A549 (cell line): ENCODE measurements around the gene TXNDC8. TPM values are rescaled to one million over a fixed set of nuclear protein-coding genes. Genes with fewer than 3 reads are reported as not detected.

ENCODE experiments used
- ATAC-seq, 2 experiments: fragments of 200-7000 bp in 1 of 2; fragments of >200 bp in 1 of 2; cut with Nextera tagmentation in 1 of 2; cut with Tn5 transposase in 1 of 2; 3 replicates each; pipeline versions ENCODE4 v1.8.0 to v1.9.1; 2018 to 2020; ENCODE audit warnings: mild to moderate bottlenecking in 1 of 2, moderate library complexity in 1 of 2
- CTCF ChIA-PET: fragments of 300-600 bp; sonication (Branson Sonifier 250); formaldehyde crosslinking; extraction: SDS; loops from one replicate; lab custom pipeline; 2021; ENCODE audit warnings: antibody characterized with exemption, inconsistent platforms; lab: Yijun Ruan, JAX
- POLR2A ChIA-PET: fragments of 350-600 bp; formaldehyde crosslinking; extraction: SDS; loops from one replicate; lab custom pipeline; 2021; ENCODE audit warnings: antibody characterized with exemption, inconsistent platforms; lab: Yijun Ruan, JAX
- DNase-seq, 2 experiments: peaks; one replicate each; pipeline versions ENCODE4 v3.0.0 to v3.0.0-alpha.2; 2011 to 2016; ENCODE audit warnings: low read depth in 1 of 2, low spot score in 1 of 2
- FAIRE-seq: peaks from 2 replicates; lab custom pipeline; 2011; peaks lifted over from hg19 to GRCh38; lab: Jason Lieb, UNC
- H3K27ac ChIP-seq, 2 experiments: fragments of >200 bp; sonication (Bioruptor Twin); formaldehyde crosslinking; 3 replicates each; pipeline ENCODE4 v1.5.1; 2016 to 2017
- H3K4me1 ChIP-seq: fragments of >200 bp; sonication (Bioruptor Twin); formaldehyde crosslinking; 3 replicates; pipeline ENCODE4 v1.6.1; 2016
- H3K4me2 ChIP-seq: fragments of >200 bp; sonication (Bioruptor Twin); formaldehyde crosslinking; 3 replicates; pipeline ENCODE4 v1.6.1; 2016
- H3K4me3 ChIP-seq: fragments of >200 bp; sonication (Bioruptor Twin); formaldehyde crosslinking; 3 replicates; pipeline ENCODE4 v1.5.1; 2016
- H3K9me3 ChIP-seq: fragments of >200 bp; sonication (Bioruptor Twin); formaldehyde crosslinking; 3 replicates; pipeline ENCODE4 v1.6.1; 2016
- ATOH8 ChIP-seq: fragments of 250-450 bp; sonication (Bioruptor Pico); IDR thresholded peaks from 2 replicates; pipeline ENCODE4 v1.5.0; 2020; ENCODE audit warnings: low read depth, mild to moderate bottlenecking, moderate library complexity
- CBX8 ChIP-seq: fragments of 200-600 bp; sonication (generic); IDR thresholded peaks from 2 replicates; pipeline ENCODE4 v1.6.1; 2016
- CHD2 ChIP-seq: fragments of 150-350 bp; IDR thresholded peaks from 2 replicates; pipeline ENCODE4 v1.6.1; 2014; ENCODE audit warnings: low read length; ENCODE audit not compliant: partially characterized antibody
- EHF ChIP-seq: fragments of 250-450 bp; sonication (Bioruptor Pico); IDR thresholded peaks from 2 replicates; pipeline ENCODE4 v1.5.0; 2020; ENCODE audit warnings: mild to moderate bottlenecking
- EP300 ChIP-seq, 2 experiments: fragments of >200 bp; sonication (Bioruptor Twin); formaldehyde crosslinking; IDR thresholded peaks; 2 replicates in 1 of 2; 3 replicates in 1 of 2; pipeline ENCODE4 v1.6.1; 2016 to 2017
- FOXS1 ChIP-seq: fragments of 250-450 bp; sonication (Bioruptor Pico); IDR thresholded peaks from 2 replicates; pipeline ENCODE4 v1.5.0; 2020; ENCODE audit warnings: mild to moderate bottlenecking, moderate library complexity
- HOXB5 ChIP-seq: fragments of 250-450 bp; sonication (Bioruptor Pico); IDR thresholded peaks from 2 replicates; pipeline ENCODE4 v1.5.0; 2020; ENCODE audit warnings: mild to moderate bottlenecking, moderate library complexity
- KDM5A ChIP-seq: fragments of 200-600 bp; sonication (generic); IDR thresholded peaks from 2 replicates; pipeline ENCODE4 v1.6.1; 2016; ENCODE audit warnings: antibody characterized with exemption, mild to moderate bottlenecking
- MAX ChIP-seq: IDR thresholded peaks from 2 replicates; pipeline ENCODE4 v1.6.1; 2012
- MYC ChIP-seq: IDR thresholded peaks from 2 replicates; pipeline ENCODE4 v1.6.1; 2012; ENCODE audit warnings: mild to moderate bottlenecking, inconsistent platforms, low read length, improper control_type of control experiment, borderline replicate concordance
- NFE2L2 ChIP-seq: fragments of 150-350 bp; conservative IDR thresholded peaks from 2 replicates; pipeline ENCODE4 v1.6.1; 2014; ENCODE audit warnings: low read length
- PBX3 ChIP-seq: IDR thresholded peaks from 2 replicates; pipeline ENCODE4 v1.6.1; 2012
- POLR2A ChIP-seq: IDR thresholded peaks from 2 replicates; pipeline ENCODE4 v1.6.1; 2012; ENCODE audit warnings: mild to moderate bottlenecking, low read length
- POLR2AphosphoS2 ChIP-seq: conservative IDR thresholded peaks from 2 replicates; pipeline ENCODE4 v1.6.1; 2012; ENCODE audit warnings: low read length, improper control_type of control experiment, inconsistent platforms
- RARB ChIP-seq: fragments of 250-450 bp; sonication (Bioruptor Pico); IDR thresholded peaks from 2 replicates; pipeline ENCODE4 v1.8.0; 2021; ENCODE audit warnings: mild to moderate bottlenecking, moderate library complexity
- RCOR1 ChIP-seq: fragments of 150-350 bp; IDR thresholded peaks from 2 replicates; pipeline ENCODE4 v1.6.1; 2014; ENCODE audit warnings: antibody characterized with exemption, low read length, low read depth
- RFX5 ChIP-seq: fragments of 450-650 bp; IDR thresholded peaks from 2 replicates; pipeline ENCODE4 v1.7.1; 2014; ENCODE audit warnings: antibody characterized with exemption, mild to moderate bottlenecking, moderate library complexity
- SREBF2 ChIP-seq: fragments of 450-650 bp; IDR thresholded peaks from 2 replicates; pipeline ENCODE4 v1.6.1; 2014; ENCODE audit warnings: mild to moderate bottlenecking, moderate library complexity
- TFCP2L1 ChIP-seq: fragments of 250-450 bp; sonication (Bioruptor Pico); IDR thresholded peaks from 2 replicates; pipeline ENCODE4 v1.5.0; 2021; ENCODE audit warnings: mild to moderate bottlenecking
- ZNF302 ChIP-seq: fragments of 250-450 bp; sonication (Bioruptor Pico); IDR thresholded peaks from 2 replicates; pipeline ENCODE4 v1.9.0; 2021; ENCODE audit warnings: inconsistent platforms, mild to moderate bottlenecking, moderate library complexity
- WGBS: methylation state at CpG from one replicate; pipeline ENCODE4 v1.1.6; 2017; ENCODE audit errors: missing lambda C conversion rate; 5-methylcytosine and 5-hydroxymethylcytosine counted together
- polyA plus RNA-seq, 4 experiments: library from polyadenylated mRNA; depleted of rRNA in 3 of 4; stranded (reverse); fragments of >200 nt; fragmentation: RNase III in 1 of 4; extraction: RNeasy Plus Mini Kit Qiagen cat#74134 plus additional on column Dnase treatment in 1 of 4; gene quantifications; 2 replicates in 3 of 4; 3 replicates in 1 of 4; pipeline ENCODE4 v1.2.3, GENCODE V29; 2011 to 2017
- TF ChIP-seq, protein P1 (sequence below): fragments of >200 bp; sonication (Bioruptor Twin); formaldehyde crosslinking; IDR thresholded peaks from 3 replicates; pipeline ENCODE4 v1.6.1; 2016
- TF ChIP-seq, protein P2 (sequence below): fragments of >200 bp; sonication (Bioruptor Twin); formaldehyde crosslinking; IDR thresholded peaks from 3 replicates; pipeline ENCODE4 v1.5.1; 2016
- TF ChIP-seq, protein P3 (sequence below): fragments of 200-600 bp; sonication (generic); IDR thresholded peaks from 2 replicates; pipeline ENCODE4 v1.6.1; 2016; ENCODE audit warnings: antibody characterized with exemption, mild to moderate bottlenecking, moderate library complexity

The TXNDC8 gene
- polyA plus RNA-seq, 2 of the 4 experiments (the other 2 are of a cell fraction), result not detected

- DNase-seq (no peak), FAIRE-seq (no peak), ATAC-seq (no peak)
- Histone ChIP-seq H3K27ac (no peak overlapping the region), H3K4me2 (no peak overlapping the region), H3K9me3 (no peaks in the 10 kb centered on the region), H3K4me3 (no peak overlapping the region), H3K4me1 (no peaks in the 10 kb centered on the region)
- POLR2A ChIA-PET, result no interaction called here
- 49% methylated on average over 4 of the region's 4 CpGs for WGBS
- TF ChIP-seq CBX8 (no peak), KDM5A (no peak), MAX (no peak), EHF (CRISPR knock-in tag) (no peak), PBX3 (no peak), RARB (CRISPR knock-in tag) (no peak), TFCP2L1 (CRISPR knock-in tag) (no peak), MYC (no peak), POLR2A (no peak), POLR2AphosphoS2 (no peak), RCOR1 (no peak), FOXS1 (CRISPR knock-in tag) (no peak), CHD2 (no peak), EP300 (IDR thresholded peaks at IDR 0.05) (no peak), ATOH8 (CRISPR knock-in tag) (no peak), RFX5 (no peak), NFE2L2 (no peak)
- TF ChIP-seq, protein P1, sequence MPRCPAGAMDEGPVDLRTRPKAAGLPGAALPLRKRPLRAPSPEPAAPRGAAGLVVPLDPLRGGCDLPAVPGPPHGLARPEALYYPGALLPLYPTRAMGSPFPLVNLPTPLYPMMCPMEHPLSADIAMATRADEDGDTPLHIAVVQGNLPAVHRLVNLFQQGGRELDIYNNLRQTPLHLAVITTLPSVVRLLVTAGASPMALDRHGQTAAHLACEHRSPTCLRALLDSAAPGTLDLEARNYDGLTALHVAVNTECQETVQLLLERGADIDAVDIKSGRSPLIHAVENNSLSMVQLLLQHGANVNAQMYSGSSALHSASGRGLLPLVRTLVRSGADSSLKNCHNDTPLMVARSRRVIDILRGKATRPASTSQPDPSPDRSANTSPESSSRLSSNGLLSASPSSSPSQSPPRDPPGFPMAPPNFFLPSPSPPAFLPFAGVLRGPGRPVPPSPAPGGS, result no peak
- TF ChIP-seq, protein P2, sequence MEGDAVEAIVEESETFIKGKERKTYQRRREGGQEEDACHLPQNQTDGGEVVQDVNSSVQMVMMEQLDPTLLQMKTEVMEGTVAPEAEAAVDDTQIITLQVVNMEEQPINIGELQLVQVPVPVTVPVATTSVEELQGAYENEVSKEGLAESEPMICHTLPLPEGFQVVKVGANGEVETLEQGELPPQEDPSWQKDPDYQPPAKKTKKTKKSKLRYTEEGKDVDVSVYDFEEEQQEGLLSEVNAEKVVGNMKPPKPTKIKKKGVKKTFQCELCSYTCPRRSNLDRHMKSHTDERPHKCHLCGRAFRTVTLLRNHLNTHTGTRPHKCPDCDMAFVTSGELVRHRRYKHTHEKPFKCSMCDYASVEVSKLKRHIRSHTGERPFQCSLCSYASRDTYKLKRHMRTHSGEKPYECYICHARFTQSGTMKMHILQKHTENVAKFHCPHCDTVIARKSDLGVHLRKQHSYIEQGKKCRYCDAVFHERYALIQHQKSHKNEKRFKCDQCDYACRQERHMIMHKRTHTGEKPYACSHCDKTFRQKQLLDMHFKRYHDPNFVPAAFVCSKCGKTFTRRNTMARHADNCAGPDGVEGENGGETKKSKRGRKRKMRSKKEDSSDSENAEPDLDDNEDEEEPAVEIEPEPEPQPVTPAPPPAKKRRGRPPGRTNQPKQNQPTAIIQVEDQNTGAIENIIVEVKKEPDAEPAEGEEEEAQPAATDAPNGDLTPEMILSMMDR, result no peak
- CTCF ChIA-PET, result interaction anchor here (2.0 kb wide), 1 partner anchor 10 kb away, joined by 4 read pairs; no protein-coding TSS in a partner anchor
Observed at GRCh38 chr9:110319781-110320492, 17.7 kb downstream of the TXNDC8 start.

GRCh38 chr9:110317911-110318310, 19.8 kb downstream of the TXNDC8 start:
- no peak for TF ChIP-seq SREBF2
- no peak for TF ChIP-seq HOXB5
- TF ChIP-seq, protein P3, sequence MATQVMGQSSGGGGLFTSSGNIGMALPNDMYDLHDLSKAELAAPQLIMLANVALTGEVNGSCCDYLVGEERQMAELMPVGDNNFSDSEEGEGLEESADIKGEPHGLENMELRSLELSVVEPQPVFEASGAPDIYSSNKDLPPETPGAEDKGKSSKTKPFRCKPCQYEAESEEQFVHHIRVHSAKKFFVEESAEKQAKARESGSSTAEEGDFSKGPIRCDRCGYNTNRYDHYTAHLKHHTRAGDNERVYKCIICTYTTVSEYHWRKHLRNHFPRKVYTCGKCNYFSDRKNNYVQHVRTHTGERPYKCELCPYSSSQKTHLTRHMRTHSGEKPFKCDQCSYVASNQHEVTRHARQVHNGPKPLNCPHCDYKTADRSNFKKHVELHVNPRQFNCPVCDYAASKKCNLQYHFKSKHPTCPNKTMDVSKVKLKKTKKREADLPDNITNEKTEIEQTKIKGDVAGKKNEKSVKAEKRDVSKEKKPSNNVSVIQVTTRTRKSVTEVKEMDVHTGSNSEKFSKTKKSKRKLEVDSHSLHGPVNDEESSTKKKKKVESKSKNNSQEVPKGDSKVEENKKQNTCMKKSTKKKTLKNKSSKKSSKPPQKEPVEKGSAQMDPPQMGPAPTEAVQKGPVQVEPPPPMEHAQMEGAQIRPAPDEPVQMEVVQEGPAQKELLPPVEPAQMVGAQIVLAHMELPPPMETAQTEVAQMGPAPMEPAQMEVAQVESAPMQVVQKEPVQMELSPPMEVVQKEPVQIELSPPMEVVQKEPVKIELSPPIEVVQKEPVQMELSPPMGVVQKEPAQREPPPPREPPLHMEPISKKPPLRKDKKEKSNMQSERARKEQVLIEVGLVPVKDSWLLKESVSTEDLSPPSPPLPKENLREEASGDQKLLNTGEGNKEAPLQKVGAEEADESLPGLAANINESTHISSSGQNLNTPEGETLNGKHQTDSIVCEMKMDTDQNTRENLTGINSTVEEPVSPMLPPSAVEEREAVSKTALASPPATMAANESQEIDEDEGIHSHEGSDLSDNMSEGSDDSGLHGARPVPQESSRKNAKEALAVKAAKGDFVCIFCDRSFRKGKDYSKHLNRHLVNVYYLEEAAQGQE, result no peak
- TF ChIP-seq ZNF302, result no peak
- ATAC-seq (no peak), FAIRE-seq (no peak), DNase-seq (no peak)
- Histone ChIP-seq H3K4me1 (no peaks in the 10 kb centered on the region), H3K4me2 (no peak overlapping the region), H3K9me3 (no peaks in the 10 kb centered on the region), H3K4me3 (no peak overlapping the region), H3K27ac (no peak overlapping the region)
- 87% methylated on average over 4 of the region's 4 CpGs for WGBS
- CTCF ChIA-PET, result interaction anchor here (0.7 kb wide), 1 partner anchor 19 kb away, joined by 3 read pairs; no protein-coding TSS in a partner anchor
- POLR2A ChIA-PET, result no interaction called here
